ENCODE results near the gene TRAF7.

Gene TRAF7

GRCh38 chr16:2165861-2166260, 10.3 kb downstream of the TRAF7 start:
- DNase-seq (ENCODE audit: low read depth in 2 of 2): no peak

DNA sequence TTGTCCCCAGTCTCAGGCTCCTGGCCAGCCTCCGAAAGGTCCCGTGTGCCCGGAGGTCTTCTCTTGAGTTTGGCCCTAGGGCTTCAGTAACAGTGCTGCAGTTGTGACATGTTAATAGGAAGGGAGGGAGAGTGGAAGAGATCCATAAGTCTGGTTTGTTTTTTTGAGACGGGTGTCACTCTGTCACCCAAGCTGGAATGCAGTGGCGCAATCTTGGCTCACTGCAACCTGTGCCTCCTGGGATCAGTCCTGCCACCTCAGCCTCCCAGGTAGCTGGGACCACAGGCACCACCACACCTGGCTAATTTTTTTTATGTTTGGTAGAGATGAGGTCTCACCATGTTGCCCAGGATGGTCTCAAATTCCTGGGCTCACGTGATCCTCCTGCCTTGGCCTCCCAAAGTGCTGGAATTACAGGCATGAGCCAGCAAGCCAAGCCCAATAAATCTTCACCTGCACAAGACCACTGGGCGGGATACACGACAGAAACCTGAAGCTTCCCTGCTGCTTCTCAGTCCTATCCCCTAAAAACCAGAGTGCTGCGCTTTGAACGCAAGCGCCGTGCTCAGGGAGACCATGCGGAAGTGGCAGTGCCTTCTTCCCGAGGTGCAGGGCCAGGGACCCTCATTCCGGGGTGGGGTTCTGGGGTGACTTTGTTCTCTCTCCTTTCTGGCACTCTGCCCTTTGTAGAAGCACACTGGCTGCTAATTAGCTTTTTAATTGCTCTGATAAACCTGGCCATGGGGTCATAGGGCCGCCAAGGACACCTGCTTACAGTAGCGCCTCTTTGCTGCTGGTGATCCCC, 10.9 kb downstream of the TRAF7 start:
- no peak for DNase-seq (ENCODE audit: low read depth in 2 of 2)

DNA sequence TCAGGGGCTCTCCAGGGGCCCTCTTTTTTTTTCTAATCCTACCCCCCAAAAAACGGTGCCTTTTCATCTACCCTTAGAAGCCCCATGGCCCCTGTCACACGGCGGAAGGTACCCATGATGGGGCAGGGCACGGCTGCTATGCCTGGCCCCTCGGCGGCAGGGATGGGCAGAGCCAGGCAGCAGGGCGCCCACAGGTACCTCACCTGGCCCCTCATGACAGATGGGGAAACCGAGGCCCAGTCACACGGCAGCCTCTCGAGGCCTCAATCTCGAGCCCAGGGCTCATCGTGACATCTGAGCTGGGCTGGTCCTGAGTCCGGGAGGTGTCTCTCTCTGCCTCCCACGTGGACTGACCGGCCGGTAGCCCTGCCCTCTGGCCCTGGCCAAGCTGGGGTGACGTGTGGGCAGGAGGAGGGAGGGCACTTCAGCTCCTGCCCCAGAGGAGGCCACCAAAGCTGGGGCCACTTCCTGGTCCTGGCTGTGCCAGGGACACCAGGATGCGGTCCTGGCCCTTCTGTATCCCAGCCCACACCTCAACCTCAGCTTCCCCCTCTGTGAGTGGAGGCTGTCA, 11.6 kb downstream of the TRAF7 start:
- DNase-seq (ENCODE audit: low read depth in 2 of 2): no peak

DNA sequence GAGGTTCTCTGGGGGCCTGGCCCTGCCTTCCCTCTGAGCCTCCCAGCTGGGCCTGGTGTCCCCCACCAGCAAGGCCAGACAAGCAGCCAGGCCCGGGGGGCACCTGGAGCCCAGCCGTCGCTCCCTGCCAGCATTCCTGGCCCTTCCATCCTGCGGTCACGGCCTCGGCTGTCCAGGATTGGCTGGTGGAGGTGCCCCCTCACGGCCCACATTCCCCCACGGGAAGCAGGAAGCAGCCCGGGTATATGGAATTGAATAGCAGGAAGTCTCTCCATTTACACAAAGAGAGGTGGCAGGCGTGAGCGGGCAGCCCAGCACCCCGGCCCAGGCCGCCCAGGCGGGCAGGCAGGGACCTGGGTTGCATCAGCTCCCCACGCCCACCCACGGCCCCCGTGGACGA, 14.5 kb downstream of the TRAF7 start:
- no peak for DNase-seq (ENCODE audit: low read depth in 2 of 2)

DNA sequence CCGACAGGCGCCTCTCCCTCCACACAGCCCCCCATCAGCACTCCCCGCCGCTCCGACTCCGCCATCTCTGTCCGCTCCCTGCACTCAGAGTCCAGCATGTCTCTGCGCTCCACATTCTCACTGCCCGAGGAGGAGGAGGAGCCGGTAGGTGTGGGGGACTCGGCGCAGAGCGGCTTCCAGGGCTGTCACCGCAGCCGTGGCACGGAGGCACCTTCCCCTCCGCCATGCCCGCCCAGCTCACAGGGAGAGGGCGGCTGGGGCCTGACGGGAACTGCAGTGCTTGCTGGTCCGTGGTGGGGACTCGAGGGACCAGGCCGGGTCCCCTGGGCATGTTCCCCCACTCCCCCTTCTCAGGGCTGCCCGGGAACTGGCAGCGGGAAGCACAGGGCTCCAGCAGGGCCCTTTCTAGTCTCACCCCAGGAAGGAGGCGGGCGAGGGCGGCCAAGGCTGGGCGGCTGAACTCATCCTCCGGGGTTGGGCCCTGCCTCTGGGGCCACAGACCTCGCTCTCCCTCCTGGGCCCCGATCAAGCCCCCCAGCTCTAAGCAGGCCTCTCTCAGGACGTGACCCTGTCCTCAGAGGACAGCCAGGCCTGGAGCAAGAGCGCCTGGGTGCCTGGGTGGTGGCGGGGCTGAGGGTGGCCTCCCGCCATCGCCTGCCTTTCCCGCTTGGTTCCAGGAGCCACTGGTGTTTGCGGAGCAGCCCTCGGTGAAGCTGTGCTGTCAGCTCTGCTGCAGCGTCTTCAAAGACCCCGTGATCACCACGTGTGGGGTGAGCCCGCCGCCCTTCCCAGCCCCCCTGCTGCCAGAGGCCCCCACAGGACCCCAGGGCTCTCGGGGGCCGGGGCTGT, 15.2 kb downstream of the TRAF7 start:
- DNase-seq (ENCODE audit: low read depth in 2 of 2): no peak

GRCh38 chr16:2171601-2172178, 16.1 kb downstream of the TRAF7 start:
- no peak for DNase-seq (ENCODE audit: low read depth in 2 of 2)

GRCh38 chr16:2172688-2173335, 17.2 kb downstream of the TRAF7 start:
- no peak for DNase-seq (ENCODE audit: low read depth in 2 of 2)

DNA sequence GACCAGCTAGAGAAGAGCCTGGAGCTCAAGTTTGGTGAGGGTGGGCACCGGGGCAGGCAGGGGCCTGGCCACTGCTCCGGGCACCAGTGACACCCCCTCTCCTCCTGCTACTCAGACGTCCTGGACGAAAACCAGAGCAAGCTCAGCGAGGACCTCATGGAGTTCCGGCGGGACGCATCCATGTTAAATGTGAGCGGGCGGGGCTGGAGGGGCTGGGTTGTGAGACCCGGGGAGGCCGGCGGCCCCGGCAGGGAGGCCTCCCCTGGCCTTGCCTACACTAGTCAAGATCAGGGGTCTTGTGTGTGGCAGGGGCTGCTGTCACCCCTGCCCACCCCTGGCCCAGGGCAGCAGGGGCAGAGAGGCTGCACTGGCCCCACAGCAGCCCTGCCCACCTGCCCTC, 17.8 kb downstream of the TRAF7 start:
- DNase-seq (ENCODE audit: low read depth in 2 of 2): no peak

GRCh38 chr16:2173916-2174315, 18.3 kb downstream of the TRAF7 start:
- no peak for DNase-seq (ENCODE audit: low read depth in 2 of 2)

DNA sequence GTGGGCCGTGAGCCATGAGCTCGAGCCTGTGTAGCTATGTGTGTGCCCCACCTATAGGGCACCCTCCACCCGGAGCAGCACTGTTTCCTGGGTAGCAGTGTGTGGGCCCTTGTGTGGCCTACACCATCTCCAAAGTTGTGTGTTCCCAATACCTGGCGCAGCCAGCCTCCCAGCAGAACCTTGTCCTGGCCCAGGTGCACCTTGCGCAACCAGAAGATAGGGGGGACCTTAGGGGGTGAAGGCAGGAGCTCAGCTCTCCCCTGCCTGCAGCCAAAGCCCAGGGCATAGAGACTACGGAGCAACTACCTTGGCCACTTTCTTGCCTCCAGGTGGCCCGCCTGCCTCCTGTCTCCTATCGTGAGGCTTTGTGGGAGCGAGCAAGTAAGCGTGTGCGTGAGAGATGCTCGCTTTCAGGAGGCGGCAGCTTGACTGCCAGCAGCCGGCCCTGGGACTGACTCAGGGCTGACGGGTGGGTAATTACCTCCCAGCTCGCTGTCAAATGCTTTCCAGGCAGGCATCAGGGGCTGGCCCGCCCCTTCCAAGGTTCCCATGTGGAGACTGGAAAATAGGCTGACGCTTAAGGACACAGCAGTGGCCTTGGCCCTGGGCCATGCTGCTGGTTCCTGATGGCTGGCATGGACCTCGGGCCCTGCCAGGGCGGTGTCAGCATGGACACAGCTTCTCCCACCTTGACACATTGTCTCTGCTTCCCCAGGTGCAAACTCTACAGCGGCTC, 19.0 kb downstream of the TRAF7 start:
- DNase-seq (ENCODE audit: low read depth in 2 of 2): no peak

GRCh38 chr16:2175454-2175853, 19.9 kb downstream of the TRAF7 start:
- no peak for DNase-seq (ENCODE audit: low read depth in 2 of 2)

DNA sequence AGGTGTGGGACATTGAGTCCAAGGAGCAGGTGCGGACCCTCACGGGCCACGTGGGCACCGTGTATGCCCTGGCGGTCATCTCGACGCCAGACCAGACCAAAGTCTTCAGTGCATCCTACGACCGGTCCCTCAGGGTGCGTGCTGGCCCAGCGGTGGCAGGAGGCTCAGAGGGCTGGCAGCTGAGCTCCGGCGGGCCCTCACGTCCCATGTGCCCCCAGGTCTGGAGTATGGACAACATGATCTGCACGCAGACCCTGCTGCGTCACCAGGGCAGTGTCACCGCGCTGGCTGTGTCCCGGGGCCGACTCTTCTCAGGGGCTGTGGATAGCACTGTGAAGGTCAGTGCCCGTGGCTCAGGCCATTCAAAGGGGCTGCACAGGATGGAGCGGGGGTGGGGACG, 20.5 kb downstream of the TRAF7 start:
- DNase-seq (ENCODE audit: low read depth in 2 of 2): no peak

GRCh38 chr16:2177101-2177500, 21.5 kb downstream of the TRAF7 start:
- no peak for DNase-seq (ENCODE audit: low read depth in 2 of 2)

- no peak for DNase-seq (ENCODE audit: low read depth in 2 of 2)
Observed at GRCh38 chr16:2177561-2177960, 22.0 kb downstream of the TRAF7 start.

GRCh38 chr16:2178321-2179106, 22.9 kb downstream of the TRAF7 start:
- no peak for DNase-seq (ENCODE audit: low read depth in 2 of 2)

GRCh38 chr16:2179107-2179501, 23.5 kb downstream of the TRAF7 start:
- DNase-seq (ENCODE audit: low read depth in 2 of 2): no peak

GRCh38 chr16:2179576-2179975, 24.0 kb downstream of the TRAF7 start:
- no peak for DNase-seq (ENCODE audit: low read depth in 2 of 2)

DNA sequence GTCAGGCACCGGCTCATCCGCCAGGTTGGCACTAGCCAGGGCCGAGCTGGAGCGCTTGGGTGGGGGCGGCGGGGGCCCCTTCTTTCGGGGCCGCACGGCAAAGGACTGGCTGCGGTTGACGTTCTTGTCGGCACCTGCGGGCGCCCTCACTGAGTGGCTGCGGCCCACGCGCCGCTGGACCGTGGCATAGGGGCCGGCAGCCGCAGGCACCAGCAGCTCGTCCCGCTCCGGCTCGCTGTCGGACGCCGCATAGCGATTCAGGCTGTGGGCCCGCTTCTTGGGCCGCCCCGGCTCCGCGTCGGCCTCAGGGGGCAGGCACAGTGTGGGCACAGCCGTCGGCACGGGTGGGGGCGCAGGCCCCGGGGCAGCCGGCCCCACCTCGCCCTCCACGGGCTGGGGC, 24.9 kb downstream of the TRAF7 start:
- DNase-seq (ENCODE audit: low read depth in 2 of 2): no peak

DNA sequence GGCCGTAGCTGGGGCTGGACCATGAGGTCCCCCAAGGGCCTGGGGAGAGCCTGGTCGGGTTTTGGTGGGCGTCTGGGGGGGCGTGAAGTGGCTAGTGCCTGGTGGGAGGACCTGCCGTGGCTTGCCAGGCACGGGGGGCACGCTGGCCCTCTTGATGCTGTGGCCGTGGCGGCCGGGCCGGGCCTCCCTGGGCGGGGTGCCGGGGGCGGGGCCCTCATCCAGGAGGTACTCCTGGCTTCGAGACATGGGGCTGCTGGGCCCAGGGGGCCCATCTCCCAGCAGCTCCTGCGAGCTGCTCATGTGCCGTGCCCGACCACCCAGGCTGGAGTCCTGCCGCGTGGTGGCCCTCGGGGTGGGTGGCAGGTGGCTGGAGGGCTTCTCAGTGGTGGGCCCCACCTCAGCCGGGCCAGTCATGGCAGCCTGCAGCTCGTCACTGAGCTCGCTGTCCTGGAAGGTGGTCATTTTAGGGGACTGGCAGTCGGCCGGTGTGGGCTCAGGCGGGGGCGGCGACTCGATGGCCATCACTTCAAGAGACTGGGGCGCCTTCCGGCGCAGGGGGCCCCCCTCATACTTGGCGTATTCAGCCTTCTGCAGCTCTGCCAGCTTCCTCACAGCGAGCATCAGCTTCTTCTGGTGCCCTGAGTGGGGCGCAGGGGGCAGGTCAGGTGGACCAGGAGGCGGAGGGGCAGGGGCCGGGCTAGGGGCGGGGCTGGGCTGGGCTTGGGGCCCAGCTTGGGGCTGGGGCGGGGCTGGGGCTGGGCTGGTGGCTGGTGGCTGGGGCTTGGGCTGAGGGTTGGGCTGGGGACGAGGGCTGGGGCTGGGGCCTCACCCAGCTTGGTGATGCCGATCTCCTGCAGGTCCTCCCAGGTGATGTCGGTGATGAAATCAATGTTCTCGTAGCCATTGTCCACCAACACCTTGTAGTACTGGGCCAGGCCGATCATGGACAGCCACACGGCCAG, 25.7 kb downstream of the TRAF7 start:
- DNase-seq (ENCODE audit: low read depth in 2 of 2): no peak

All from fibroblast of skin of left biceps (primary cell).